Tracheal epithelial cell (primary cell): Measurements from ENCODE around the gene CORO1C. TPM values are rescaled to one million over a fixed set of nuclear protein-coding genes. Genes with fewer than 3 reads are reported as not detected.

Experiments
- total RNA-seq: library from RNA; depleted of rRNA; stranded (reverse); fragments of >200 nt; gene quantifications from 2 replicates; pipeline ENCODE4 v1.2.1, GENCODE V29; 2014

Gene CORO1C
- 119 and 168 TPM in 2 replicates for total RNA-seq

DNA sequence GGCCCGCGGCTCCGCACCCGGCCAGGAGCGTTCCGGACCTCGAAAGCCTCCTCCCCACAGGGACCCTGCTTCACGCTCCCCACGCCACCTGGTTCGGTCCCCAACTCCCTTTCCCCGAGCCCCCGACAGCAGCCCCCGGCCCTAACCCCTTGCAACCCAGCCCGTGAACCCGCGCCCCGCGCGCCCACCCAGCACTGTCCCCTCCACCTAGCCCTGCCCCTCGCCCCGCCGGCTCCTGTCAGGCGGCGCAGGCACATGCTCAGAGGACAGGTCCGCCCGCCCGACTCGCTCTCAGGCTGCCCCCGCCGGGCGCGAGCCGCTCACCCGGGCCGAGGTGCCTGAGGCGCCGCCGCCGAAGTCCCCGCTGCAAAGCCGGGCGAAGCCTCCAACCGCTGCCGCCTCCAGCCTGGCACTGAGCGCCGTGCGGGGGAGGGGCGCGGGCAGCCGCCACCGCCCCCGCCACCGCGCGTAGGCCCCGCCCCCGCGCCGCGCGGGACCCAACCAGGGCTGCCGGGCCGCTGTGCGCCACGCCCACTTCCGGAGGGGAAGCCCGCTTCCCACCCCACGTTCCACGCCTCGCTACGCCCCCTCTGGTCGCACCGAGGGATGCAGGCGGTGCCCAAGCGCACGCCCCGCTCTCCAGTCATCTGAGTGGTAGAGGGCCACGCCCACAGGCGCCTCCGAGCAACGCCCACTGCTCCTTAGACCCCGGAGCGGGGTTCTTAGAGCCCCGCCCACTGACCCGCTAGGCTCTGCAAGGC lies at the start of gene CORO1C:
Gene CORO1C (minus strand): TSS at position 414 of the 761 bp plus-strand sequence. CDS start 30,200 bp downstream, outside the sequence.

GRCh38 chr12:108633534-108634248 lies 97.6 kb downstream of the CORO1C start, which contains the start of gene SELPLG:
SELPLG (minus strand) TSS chr12:108633894; CDS start chr12:108624307, 9,587 bp downstream.

GRCh38 chr12:108597559-108598471 lies 133.5 kb downstream of the CORO1C start, which contains the start of gene TMEM119:
TMEM119 (minus strand) TSS chr12:108598084; CDS start chr12:108592383, 5,701 bp downstream.

Other genes with a start within 250 kb of the CORO1C start
- 1.9 and 7.5 TPM in 2 replicates for gene FICD, start 216.2 kb downstream of the CORO1C start, total RNA-seq
- gene SART3, start 170.3 kb downstream of the CORO1C start, total RNA-seq: 34.7 and 35.9 TPM in 2 replicates
- gene ISCU, start 168.9 kb downstream of the CORO1C start, total RNA-seq: 84.6 and 165 TPM in 2 replicates
- 0.96 TPM in 1 of 2 replicates, not detected in the other for gene TMEM119, start 133.4 kb downstream of the CORO1C start, total RNA-seq
- gene SELPLG, start 97.6 kb downstream of the CORO1C start, total RNA-seq: 0.24 TPM in 1 of 2 replicates, not detected in the other
- 14.5 and 20.5 TPM in 2 replicates for gene SSH1, start 126.1 kb upstream of the CORO1C start, total RNA-seq
- gene DAO, start 148.6 kb upstream of the CORO1C start, total RNA-seq: not detected in 2 replicates